ENCODE measurements around the gene NCF2.

The NCF2 gene

GRCh38 chr1:183596500-183596899, 6.2 kb upstream of the NCF2 start:
- Histone ChIP-seq H3K79me2 (ENCODE audit: insufficient read depth, low read length) (no peaks in the 10 kb centered on the region), H3K27ac (ENCODE audit: low read depth, low read length) (no peak overlapping the region), H3K36me3 (ENCODE audit: low read length) (no peaks in the 10 kb centered on the region), H3K27me3 (ENCODE audit: low read length) (no peaks in the 10 kb centered on the region), H2AFZ (ENCODE audit: low read depth, low read length, severe bottlenecking) (no peak overlapping the region), H3K9me3 (ENCODE audit: insufficient read depth, low read length) (no peaks in the 10 kb centered on the region), H4K20me1 (ENCODE audit: low read depth, low read length) (no peaks in the 10 kb centered on the region), H3F3A (ENCODE audit: insufficient read depth) (no peaks in the 10 kb centered on the region), H3K4me3 (ENCODE audit: insufficient read depth, low read length, poor library complexity, severe bottlenecking) (no peak overlapping the region), H3K9ac (ENCODE audit: low read length) (no peak overlapping the region), H3K9me2 (replicated peaks; ENCODE audit: insufficient read depth, low read length) (no peaks in the 10 kb centered on the region), H3K4me2 (ENCODE audit: low read depth, low read length, poor library complexity, severe bottlenecking) (no peak overlapping the region)
- no peak for TF ChIP-seq CTCF (IDR thresholded peaks at IDR 0.05; ENCODE audit: insufficient read depth, low read length, poor library complexity, severe bottlenecking)
- no peak for TF ChIP-seq EZH2phosphoT487 (conservative IDR thresholded peaks at IDR 0.05; ENCODE audit: low read length)

GRCh38 chr1:183595537-183595936, 5.3 kb upstream of the NCF2 start:
- Histone ChIP-seq H3K27ac (ENCODE audit: low read depth, low read length) (no peak overlapping the region), H3F3A (ENCODE audit: insufficient read depth) (no peaks in the 10 kb centered on the region), H3K4me3 (ENCODE audit: insufficient read depth, low read length, poor library complexity, severe bottlenecking) (no peak overlapping the region), H3K79me2 (ENCODE audit: insufficient read depth, low read length) (no peaks in the 10 kb centered on the region), H3K27me3 (ENCODE audit: low read length) (no peaks in the 10 kb centered on the region), H3K9ac (ENCODE audit: low read length) (no peak overlapping the region), H4K20me1 (ENCODE audit: low read depth, low read length) (no peaks in the 10 kb centered on the region), H3K36me3 (ENCODE audit: low read length) (no peaks in the 10 kb centered on the region), H3K9me2 (replicated peaks; ENCODE audit: insufficient read depth, low read length) (no peaks in the 10 kb centered on the region), H2AFZ (ENCODE audit: low read depth, low read length, severe bottlenecking) (no peak overlapping the region), H3K4me2 (ENCODE audit: low read depth, low read length, poor library complexity, severe bottlenecking) (no peak overlapping the region), H3K9me3 (ENCODE audit: insufficient read depth, low read length) (no peaks in the 10 kb centered on the region)
- TF ChIP-seq CTCF (IDR thresholded peaks at IDR 0.05; ENCODE audit: insufficient read depth, low read length, poor library complexity, severe bottlenecking) (no peak), EZH2phosphoT487 (conservative IDR thresholded peaks at IDR 0.05; ENCODE audit: low read length) (no peak)

GRCh38 chr1:183593356-183593755, 3.1 kb upstream of the NCF2 start:
- no peak overlapping the region for H3K4me3 ChIP-seq (ENCODE audit: insufficient read depth, low read length, poor library complexity, severe bottlenecking)

More at GRCh38 chr1:183593356-183593755, 3.1 kb upstream of the NCF2 start:
- no peak overlapping the region for H2AFZ ChIP-seq (ENCODE audit: low read depth, low read length, severe bottlenecking)
- no peaks in the 10 kb centered on the region for H3K9me3 ChIP-seq (ENCODE audit: insufficient read depth, low read length)
- H3K27me3 ChIP-seq (ENCODE audit: low read length), result no peaks in the 10 kb centered on the region
- H3K36me3 ChIP-seq (ENCODE audit: low read length), result no peaks in the 10 kb centered on the region
- no peaks in the 10 kb centered on the region for H3K9me2 ChIP-seq (replicated peaks; ENCODE audit: insufficient read depth, low read length)
- TF ChIP-seq CTCF (IDR thresholded peaks at IDR 0.05; ENCODE audit: insufficient read depth, low read length, poor library complexity, severe bottlenecking) (no peak), EZH2phosphoT487 (conservative IDR thresholded peaks at IDR 0.05; ENCODE audit: low read length) (no peak)
- no peaks in the 10 kb centered on the region for H3K79me2 ChIP-seq (ENCODE audit: insufficient read depth, low read length)
- H3K9ac ChIP-seq (ENCODE audit: low read length), result no peak overlapping the region
- no peak overlapping the region for H3K4me2 ChIP-seq (ENCODE audit: low read depth, low read length, poor library complexity, severe bottlenecking)
- H3K27ac ChIP-seq (ENCODE audit: low read depth, low read length), result no peak overlapping the region
- no peaks in the 10 kb centered on the region for H4K20me1 ChIP-seq (ENCODE audit: low read depth, low read length)
- H3F3A ChIP-seq (ENCODE audit: insufficient read depth), result no peaks in the 10 kb centered on the region

All from SU-DHL-6 (cell line).